ENCODE data around the gene SLC35E3. TPM values are rescaled to one million over a fixed set of nuclear protein-coding genes. Genes with fewer than 3 reads are reported as not detected.
"Not testable (repeated sequence)": the region's sequence is repeated elsewhere in the genome, so short reads cannot be mapped to it uniquely, and the experiment has no call there.

SLC35E3 gene
- total and polyA plus RNA-seq, 2 of the 13 experiments (the other 11 are each of a cell fraction or from before 2014, with no cell fraction given), result 13.0 to 22.1 TPM

GRCh38 chr12:68806488-68807237, 60.7 kb downstream of the SLC35E3 start (continued):
- no peak for TF ChIP-seq RERE (CRISPR knock-in tag; IDR thresholded peaks at IDR 0.05; ENCODE audit: low read depth)
- TF ChIP-seq PHF21A (CRISPR knock-in tag; IDR thresholded peaks at IDR 0.05), result 0 out of 2 replicates have a peak, but pooled peaks have one; percentile 23

GRCh38 chr12:68807274-68807575, 61.2 kb downstream of the SLC35E3 start:
- BruUV-seq (replicated peaks); FAIRE-seq; H2AFZ ChIP-seq (ENCODE audit: low read length); H3K36me3 ChIP-seq (replicated peaks in 1 of 2; ENCODE audit: control insufficient read depth in 1 of 2, insufficient read depth in 2 of 2, low read length in 2 of 2); ATAC-seq; DNase-seq (ENCODE audit: low spot score); H3K9me3 ChIP-seq (ENCODE audit: low read length); H3K27me3 ChIP-seq (ENCODE audit: control insufficient read depth in 1 of 2, insufficient read depth in 2 of 2, low read length in 2 of 2); CTCF ChIA-PET (ENCODE audit: low intra/inter-chr PET ratio, low total read pairs): not testable (repeated sequence)
- in situ Hi-C loops (cut with HindIII; ENCODE audit: extremely low pct_ligation_motif_present, low pct_unique_long_range_greater_than_20kb), result loop anchor here (5.0 kb wide), 1 partner anchor 60 kb away; the partner anchor contains the start of gene SLC35E3
- H3K79me2 ChIP-seq (ENCODE audit: insufficient read depth, low read length), result peaks cover 63% of the 10 kb centered on the region
- H3K9ac ChIP-seq (ENCODE audit: insufficient read depth, low read depth, low read length), result peak overlapping the region; percentile 92
- H4K20me1 ChIP-seq (ENCODE audit: insufficient read depth, low read length), result peaks cover 13% of the 10 kb centered on the region
- H3K4me3 ChIP-seq (replicated peaks in 1 of 3; ENCODE audit: insufficient read depth in 1 of 3, low read depth in 2 of 3, low read length in 3 of 3), result peak overlapping the region; percentile 82 to 93 (median 88)
- H3K4me1 ChIP-seq (ENCODE audit: insufficient read depth, low read length), result peaks cover 21% of the 10 kb centered on the region
- intact Hi-C loops (cut with micrococcal nuclease; ENCODE audit: unreplicated experiment), result loop anchor here (1.0 to 5.0 kb wide), 2 partner anchors 61 to 195 kb away; partner anchors contain the start of genes RAP1B and SLC35E3
- POLR2A ChIA-PET, result interaction anchor here (0.8 to 3.3 kb wide), 12 partner anchors 11 to 475 kb away, joined by 3 to 184 read pairs (median 8); partner anchors contain the start of genes MDM1 and SLC35E3
- WGBS (ENCODE audit: low lambda C conversion rate), result 7% methylated on average over 2 of the region's 10 CpGs
- H3K4me2 ChIP-seq (ENCODE audit: low read depth, low read length), result peak overlapping the region; percentile 88
- peak; percentile 85; the same call in 1 of the 2 replicates for TF ChIP-seq SSRP1 (CRISPR knock-in tag; IDR thresholded peaks at IDR 0.05)
- 0 out of 2 replicates have a peak, but pooled peaks have one; percentile 7 for TF ChIP-seq ZNF761 (CRISPR knock-in tag; conservative IDR thresholded peaks at IDR 0.05)
- TF ChIP-seq ZXDC (CRISPR knock-in tag; IDR thresholded peaks at IDR 0.05), result peak; percentile 52; the same call in 1 of the 2 replicates
- peak; percentile 60; the same call in 1 of the 2 replicates for TF ChIP-seq ZMYM2 (CRISPR knock-in tag; IDR thresholded peaks at IDR 0.05)
- TF ChIP-seq REST (IDR thresholded peaks at IDR 0.05; ENCODE audit: borderline replicate concordance in 1 of 2, low read depth in 1 of 2, low read length in 2 of 2), result 0 out of 4 replicates have a peak, but pooled peaks of 1 of the 2 experiments have one; percentile 22
- H3K27ac ChIP-seq (ENCODE audit: extremely low read length, insufficient read depth, low read length), result peak overlapping the region; percentile 99

Measured in HepG2 (cell line).